OCI-LY7 (cell line): ENCODE data around the gene SCAMP2.

Source experiments
- EZH2phosphoT487 ChIP-seq: fragments of 200-600 bp; sonication (generic); IDR thresholded peaks from 2 replicates; pipeline ENCODE4 v1.6.1; 2018; ENCODE audit warnings: low read depth, borderline replicate concordance, mild to moderate bottlenecking, mixed run types, antibody characterized with exemption, low read length, moderate library complexity, mixed read lengths
- TF ChIP-seq, protein P1 (sequence below): fragments of 200-600 bp; sonication (generic); conservative IDR thresholded peaks from 2 replicates; pipeline ENCODE4 v1.5.1; 2014; ENCODE audit warnings: mild to moderate bottlenecking, antibody characterized with exemption, low read length, moderate library complexity, mixed read lengths

DNA sequence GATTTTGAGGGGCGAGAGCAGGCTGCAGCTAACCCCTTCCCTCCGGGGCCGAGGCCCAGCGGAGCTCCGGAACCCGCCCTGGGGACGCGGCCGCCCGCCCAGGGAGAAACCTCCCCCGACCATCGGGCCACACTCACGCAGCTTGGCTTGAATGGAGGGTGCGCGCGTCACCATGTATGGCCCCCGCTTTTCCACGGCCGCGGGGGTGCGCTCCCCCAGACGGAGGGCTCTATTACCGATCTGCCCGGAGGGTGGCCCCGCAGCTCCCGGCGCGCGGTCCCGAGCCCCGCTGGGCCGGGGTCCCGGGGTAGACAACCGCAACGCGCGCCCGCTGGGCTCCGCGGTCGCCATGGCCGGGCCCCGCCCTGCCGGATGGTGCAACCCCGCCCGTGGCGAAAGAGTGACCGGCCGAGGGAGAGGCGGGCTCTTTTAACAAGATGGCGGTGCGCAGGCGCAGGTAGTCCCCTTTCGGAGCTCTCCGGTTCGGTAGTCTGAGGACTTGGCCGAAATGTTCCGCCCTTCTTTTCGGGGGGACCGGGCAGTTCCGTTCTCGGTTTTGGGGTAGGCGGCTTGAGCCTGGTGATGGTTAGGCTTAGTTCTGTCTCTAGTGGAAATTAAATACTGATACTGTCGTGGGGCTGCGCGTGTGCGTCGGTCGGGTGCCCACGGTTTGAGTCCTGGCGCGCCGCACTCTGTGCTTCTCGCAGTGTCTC is 33.4 kb upstream of the SCAMP2 start, which contains the start of gene FAM219B:
- TF ChIP-seq, protein P1, sequence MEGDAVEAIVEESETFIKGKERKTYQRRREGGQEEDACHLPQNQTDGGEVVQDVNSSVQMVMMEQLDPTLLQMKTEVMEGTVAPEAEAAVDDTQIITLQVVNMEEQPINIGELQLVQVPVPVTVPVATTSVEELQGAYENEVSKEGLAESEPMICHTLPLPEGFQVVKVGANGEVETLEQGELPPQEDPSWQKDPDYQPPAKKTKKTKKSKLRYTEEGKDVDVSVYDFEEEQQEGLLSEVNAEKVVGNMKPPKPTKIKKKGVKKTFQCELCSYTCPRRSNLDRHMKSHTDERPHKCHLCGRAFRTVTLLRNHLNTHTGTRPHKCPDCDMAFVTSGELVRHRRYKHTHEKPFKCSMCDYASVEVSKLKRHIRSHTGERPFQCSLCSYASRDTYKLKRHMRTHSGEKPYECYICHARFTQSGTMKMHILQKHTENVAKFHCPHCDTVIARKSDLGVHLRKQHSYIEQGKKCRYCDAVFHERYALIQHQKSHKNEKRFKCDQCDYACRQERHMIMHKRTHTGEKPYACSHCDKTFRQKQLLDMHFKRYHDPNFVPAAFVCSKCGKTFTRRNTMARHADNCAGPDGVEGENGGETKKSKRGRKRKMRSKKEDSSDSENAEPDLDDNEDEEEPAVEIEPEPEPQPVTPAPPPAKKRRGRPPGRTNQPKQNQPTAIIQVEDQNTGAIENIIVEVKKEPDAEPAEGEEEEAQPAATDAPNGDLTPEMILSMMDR = no peak; the same call in 1 of the 2 replicates
- no peak for TF ChIP-seq EZH2phosphoT487
